ENCODE data around the gene RUNX3.
"Not testable (repeated sequence)": the region's sequence is repeated elsewhere in the genome, so short reads cannot be mapped to it uniquely, and the experiment has no call there.

RUNX3 gene

GRCh38 chr1:24930260-24931145, at the start of gene RUNX3:
RUNX3 (minus strand) TSS chr1:24930276; CDS start chr1:24929868, 408 bp downstream.
- peak; percentile 91 for DNase-seq

GRCh38 chr1:24979232-24979631, 49.2 kb upstream of the RUNX3 start:
- DNase-seq = not testable (repeated sequence)

DNA sequence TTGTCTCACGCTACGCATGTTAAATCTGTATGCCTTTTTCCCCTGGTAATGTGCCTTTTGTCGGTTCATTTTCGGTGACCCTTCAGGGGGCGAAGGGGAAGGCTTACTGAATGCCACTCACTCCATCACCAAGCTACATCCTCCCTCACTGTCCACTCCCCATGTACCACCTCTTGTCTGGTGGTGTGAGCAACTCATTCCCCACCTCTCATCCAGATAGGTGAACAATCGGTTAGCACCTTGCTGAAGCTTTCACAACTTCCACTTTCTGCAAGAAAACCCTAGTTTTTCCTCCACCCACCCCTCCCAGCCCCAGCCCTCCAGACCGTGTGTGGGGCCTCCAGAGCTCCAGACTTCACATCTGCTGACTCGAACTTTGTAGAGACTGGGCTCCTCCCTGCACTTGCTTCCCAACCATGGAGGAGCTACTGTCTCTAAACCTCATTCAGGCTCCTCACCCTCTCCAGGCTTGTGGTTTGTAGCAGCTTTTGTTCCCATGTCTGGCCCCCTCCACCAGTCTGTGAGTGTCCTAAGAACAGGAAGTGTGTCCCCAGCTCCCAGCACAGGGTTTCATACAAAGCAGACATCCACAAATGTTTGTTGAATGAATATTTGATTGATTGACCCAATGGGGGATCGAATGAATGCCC, 48.4 kb upstream of the RUNX3 start:
- no peak for DNase-seq

GRCh38 chr1:24975391-24975790, 45.3 kb upstream of the RUNX3 start:
- DNase-seq = no peak

GRCh38 chr1:24973315-24973714, 43.2 kb upstream of the RUNX3 start:
- no peak for DNase-seq

DNA sequence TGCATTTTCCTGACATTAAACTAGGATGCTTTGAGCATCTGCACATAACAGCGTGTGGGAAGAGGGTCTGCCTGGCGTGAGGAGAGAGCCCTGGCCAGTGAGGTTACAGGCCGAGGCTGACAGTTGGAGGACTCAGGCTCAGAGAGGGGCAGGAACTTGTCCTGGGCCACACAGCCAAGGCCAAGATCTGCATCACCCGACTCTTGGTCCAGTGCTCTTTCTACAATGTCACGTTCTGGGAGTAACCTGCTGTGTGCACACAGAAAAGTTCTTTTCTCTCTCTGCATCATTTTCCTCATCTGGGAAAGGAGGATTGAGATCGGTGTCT, 42.8 kb upstream of the RUNX3 start:
- DNase-seq = no peak

DNA sequence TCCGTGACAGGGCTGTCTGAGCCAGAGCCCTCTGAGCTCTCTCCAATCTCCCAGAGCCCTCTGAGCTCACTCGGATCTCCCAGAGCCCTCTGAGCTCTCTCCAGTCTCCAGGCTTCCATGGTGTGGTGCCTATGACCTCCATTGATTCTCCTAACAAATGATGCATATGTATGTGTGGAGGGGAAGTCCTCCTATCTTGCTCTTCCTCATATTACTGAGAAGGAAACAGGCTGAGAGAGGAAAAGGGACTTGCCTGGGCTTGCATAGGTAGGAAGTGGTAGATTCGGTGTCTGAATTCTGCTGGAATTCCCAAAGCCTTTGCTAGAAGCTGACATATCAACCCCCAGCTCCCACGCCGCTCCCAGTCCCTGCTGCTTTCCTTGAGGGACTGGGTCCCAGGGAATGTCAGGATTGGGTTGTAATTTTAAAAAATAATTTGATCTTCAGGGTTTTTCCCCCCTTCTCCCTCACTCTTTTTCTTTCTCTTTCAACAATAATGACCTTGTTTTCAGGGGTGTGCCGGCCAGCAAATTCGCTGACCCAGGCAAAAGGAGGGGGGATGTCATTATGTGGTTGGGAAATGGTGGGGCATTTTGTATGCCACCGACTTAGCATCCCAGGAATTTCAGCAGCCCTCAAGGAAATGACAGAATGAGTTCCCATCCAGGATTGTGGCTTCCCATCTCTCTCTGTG, 42.3 kb upstream of the RUNX3 start:
- DNase-seq = no peak

DNA sequence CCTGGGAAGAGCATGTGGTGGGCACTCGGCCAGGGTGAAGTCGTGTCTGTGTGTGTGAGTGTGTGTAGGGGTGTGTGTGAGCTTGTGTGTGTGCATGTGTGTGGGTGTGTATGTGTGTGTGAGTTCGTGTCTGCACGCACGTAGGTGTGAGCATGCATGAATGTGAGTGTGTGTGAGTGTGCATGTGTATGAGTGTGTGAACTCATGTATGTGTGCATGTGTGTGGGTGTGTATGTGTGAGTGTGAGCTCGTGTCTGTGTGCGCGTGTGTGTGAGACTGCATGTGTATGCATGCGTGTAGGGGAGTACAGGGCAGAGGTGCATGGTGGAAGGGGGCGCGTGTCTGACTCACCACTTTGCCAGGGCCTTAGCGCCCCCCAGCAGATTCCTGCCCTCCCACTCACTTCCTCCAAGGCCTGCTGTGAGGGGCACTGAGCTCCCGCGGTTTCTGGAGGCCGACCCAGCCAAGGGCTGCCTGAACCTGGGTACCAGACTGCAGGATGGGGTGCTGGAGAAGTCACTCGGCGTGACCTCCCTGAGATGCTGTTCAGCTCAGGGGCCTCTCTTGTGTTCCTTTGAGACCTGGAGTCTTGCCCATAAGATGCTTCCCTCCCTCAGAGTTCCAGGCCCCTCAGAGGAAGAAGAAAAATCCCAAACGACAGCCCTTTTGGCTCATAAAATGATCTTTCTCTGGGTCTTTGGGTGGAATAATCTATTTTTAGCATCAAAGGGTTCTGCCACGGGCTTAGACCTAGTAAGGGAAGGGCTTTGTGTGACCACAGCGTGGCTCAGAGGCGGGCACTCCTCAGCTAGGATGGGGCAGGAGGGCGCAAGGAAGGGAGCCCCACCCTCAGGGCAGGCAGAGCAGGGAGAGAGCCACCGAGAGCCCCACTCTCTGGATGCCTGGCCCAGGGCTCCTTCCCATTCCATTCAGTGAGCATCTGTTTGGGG, 41.1 kb upstream of the RUNX3 start:
- DNase-seq = no peak

GRCh38 chr1:24970399-24970753, 40.3 kb upstream of the RUNX3 start:
- no peak for DNase-seq

DNA sequence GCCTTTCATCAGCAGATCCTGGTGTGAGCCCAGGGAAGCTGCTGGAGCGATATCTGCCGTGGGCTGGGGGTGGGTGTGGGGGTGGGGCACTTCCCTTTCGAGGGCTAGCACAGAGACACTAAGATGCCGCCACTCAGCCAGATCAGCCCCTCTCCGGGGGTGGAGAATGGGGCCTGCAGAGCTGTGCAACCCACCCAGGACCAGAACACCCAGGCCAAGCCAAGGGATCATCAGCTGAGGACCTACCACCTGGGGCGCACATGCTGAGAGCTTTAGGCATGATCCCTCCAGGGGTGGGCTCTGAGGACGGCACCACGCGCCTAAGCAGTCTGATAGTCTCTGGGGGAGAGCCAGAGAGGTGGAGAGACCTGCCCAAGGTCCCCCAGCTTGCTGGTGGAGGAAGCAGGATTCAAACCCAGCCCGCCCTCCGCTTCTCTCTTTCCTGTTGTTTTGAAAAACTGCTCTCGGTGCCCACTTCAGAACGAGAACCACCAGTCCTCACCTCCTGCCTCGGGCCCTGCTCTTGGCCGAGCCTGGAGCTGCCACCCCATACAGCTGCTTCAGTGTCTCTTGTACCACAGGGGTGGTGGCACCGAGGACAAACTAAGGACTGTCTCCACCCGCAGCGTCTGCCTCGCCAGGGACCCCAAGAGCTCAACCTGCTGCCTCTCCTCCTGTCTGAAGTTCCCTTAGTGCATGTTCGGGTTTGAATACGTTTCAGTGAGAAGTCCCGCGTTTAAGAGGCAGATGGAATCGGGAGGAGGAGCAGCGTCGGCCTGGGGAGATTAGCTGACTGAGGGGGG, 39.7 kb upstream of the RUNX3 start:
- DNase-seq = no peak

- DNase-seq = no peak
These were observed 39.0 kb upstream of the RUNX3 start for GRCh38 chr1:24968941-24969585.

DNA sequence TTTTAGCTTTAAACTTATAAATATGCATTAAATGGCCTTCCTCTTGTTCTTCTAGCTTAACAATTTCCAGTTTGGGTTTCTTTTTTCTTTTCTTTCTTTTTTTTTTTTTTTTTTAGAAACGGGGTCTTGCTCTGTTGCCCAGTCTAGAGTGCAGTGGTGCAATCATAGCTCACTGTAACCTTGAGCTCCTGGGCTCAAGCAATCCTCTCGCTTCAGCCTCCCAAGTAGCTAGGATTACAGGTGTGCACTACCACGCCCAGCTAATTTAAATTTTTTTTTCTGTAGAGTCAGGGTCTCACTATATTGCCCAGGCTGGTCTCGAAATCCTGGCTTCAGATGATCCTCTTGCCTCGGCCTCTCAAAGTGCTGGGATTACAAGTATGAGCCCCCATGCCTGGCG, 37.9 kb upstream of the RUNX3 start:
- no peak for DNase-seq

- DNase-seq = no peak
These were observed 37.5 kb upstream of the RUNX3 start for GRCh38 chr1:24967555-24967954.

DNA sequence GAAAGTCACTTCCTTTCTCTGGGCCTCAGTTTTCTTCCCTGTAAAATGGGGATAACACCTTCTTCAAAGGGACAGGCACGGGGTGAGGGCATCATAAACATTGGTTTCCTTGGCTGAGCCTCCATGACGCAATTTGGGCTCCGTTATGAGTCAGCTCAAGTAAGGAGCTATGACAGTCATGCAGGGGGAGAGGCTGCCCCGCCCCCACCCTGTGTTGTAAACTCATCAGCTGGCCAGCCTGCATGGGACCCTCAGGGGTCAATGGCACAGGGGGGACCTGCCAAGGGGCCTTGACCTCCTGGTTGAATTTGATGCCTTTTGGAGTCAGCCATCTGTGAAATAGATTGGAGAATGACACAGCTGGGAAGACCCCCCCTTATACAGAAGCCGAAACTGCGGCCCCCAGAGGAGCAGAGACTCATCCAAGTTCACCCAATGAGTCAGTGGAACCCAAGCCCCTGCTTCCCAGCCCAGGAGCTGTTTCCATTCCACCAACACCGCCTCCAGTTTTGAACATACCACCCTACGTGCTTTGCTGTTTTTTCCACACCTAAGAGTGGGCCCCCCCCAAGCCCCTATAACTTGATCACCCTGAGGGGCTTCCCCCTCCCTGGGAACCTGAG, 36.8 kb upstream of the RUNX3 start:
- peak; percentile 61 for DNase-seq

DNA sequence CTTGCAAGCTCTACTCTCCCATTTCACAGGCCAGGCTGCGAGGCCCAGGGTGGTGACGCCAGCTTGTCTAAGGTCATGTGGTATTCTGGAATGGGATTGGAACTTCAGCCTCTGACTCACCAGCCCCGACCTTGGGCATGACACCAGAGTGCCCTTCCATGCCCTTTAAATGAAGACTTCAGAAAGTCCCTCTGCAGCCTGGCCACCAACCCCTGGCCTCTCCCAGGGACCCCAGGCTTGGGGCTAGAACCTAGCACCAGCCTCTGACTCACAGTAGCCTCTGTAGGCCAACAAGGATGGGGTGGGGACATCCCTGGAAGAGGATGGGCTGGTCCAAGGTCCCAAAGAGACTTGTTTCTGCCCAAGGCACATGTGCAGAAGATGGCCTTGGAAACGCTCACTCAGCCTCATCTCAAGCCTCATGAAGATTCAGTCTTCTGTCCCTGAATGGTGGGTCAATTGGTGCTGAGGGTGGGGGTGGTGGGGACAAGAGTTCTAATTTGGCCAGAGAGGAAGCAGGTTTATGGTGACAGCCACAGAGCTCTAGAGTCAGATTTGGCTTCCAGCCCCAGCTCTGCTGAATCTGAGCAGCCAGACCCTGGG, 36.1 kb upstream of the RUNX3 start:
- no peak for DNase-seq

GRCh38 chr1:24965571-24965930, 35.5 kb upstream of the RUNX3 start:
- DNase-seq = no peak

DNA sequence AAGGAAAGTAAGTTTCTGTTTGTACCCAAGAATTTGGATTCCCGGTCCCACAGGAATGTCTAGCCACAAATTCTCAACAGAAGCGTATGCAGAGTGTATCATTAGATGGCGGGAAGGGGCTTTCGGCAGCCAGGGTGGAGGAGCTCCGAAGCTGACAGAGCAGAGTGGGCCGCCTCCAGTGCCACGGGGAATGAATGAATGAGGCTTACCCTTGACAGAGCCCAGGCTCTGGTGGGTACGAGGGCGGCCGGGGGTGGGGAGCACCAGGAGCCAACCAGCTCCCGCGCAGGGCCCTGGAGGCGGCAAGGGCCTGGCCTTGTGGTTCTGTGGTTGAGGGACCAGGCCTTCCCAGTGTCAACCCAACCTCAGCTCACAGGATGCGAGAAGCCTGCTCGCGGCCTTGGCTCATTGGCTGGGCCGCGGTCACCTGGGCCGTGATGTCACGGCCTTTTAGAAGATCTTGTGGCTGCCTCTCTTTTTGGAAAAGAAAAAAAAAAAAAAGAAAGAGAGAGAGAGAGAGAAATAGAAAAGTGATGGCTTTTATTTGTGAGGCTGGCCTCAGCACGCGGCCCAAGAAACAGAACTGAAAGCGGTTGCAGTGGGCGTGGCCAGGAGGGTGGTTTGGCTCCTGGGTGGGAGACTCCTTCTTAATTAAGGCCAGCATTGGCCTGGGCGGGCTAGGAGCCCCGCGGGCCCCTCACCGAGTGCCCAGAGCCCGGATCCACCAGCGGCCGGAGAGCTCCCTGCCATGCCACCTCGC, 34.9 kb upstream of the RUNX3 start:
- peak; percentile 78 for DNase-seq

GRCh38 chr1:24963943-24964693, 34.0 kb upstream of the RUNX3 start:
- DNase-seq = no peak
